ENCODE measurements around the gene METTL9.
A peak's percentile ranks its signal among the peaks of the same experiment; 100 is the strongest.
"Not testable (repeated sequence)": the region's sequence is repeated elsewhere in the genome, so short reads cannot be mapped to it uniquely, and the experiment has no call there.

Gene METTL9

DNA sequence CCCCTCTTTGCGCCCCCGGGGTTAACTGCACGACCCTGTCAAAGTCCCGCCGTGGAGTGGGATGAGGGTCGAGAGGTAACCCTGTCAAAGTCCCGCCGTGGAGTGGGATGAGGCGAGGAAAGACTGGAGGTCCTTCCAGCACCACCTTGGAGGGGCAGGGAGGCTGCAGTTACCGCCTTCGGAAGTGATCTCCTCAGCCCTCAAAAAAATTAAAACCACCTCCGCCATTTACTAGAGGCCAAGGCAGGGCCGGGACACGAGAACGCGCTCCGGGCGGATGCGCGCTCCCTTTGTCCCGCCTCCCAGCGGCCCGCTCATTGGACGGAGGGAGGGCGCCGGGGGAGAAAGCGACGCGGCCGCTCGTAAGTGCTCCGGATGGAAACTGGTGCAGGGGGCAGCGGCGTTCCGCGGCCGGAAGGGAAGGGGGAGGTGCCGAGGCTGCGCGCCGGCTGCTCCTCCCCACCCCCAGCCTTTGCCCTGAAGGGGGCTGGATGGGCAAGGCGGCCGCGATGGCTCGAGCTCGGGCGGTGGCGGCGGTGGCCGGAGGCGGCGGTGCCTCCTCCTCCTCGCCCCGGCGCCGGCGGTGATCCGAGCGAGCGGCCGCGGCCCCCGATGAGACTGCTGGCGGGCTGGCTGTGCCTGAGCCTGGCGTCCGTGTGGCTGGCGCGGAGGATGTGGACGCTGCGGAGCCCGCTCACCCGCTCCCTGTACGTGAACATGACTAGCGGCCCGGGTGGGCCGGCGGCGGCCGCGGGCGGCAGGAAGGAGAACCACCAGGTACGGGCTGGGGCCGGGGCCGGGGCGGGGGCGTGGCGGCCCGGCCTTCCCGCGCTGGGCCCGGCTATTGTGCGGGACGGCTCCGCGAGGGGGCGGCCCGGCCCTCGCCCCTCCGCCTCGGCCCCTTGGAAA is at the start of gene METTL9:
TSS of gene METTL9 (plus strand) at position 456 of the 909 bp plus-strand sequence. CDS start at position 613, 157 bp downstream.
- DNase-seq, result peak; percentile 96

- not testable (repeated sequence) for DNase-seq
Observed at GRCh38 chr16:21549975-21550374, 49.4 kb upstream of the METTL9 start.

DNA sequence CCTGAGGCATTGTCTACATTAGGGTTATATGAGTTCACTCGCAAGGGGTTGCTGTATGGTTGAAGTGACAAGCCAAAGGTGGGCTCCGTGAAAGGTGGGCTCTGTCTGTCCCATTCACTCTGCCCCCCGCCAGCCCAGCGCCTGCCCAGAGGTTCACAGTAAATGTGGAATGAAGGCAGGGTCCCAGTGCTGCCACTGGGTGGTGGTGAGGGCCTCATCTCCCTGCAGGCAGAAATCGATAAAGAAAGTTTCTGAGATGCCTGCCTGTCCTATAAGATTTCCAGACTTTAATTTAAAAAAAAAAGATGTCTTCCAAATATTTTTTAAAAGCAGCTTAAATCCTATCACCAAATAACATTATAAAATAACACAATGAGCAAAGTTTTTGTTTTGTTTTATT is 48.9 kb upstream of the METTL9 start:
- DNase-seq, result not testable (repeated sequence)

GRCh38 chr16:21551076-21551475 is 48.3 kb upstream of the METTL9 start:
- not testable (repeated sequence) for DNase-seq

DNA sequence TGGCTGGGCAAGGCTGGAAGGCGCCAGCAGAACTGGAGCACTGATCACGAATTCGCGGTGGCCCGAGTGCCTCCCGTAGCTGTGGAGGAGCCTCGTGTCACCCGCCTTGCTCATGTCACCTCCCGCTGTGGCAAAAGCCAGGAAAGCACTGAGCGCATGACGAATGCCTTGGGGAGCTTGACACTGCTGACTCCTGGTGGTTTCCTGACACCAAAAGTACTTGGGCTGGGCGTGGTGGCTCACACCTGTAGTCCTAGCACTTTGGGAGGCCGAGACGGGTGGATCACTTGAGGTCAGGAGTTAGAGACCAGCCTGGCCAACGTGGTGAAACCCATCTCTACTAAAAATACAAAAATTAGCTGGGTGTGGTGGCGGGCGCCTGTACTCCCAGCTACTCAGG is 47.8 kb upstream of the METTL9 start:
- DNase-seq, result not testable (repeated sequence)

GRCh38 chr16:21553481-21554296 is 45.7 kb upstream of the METTL9 start:
- not testable (repeated sequence) for DNase-seq

- DNase-seq, result peak; percentile 99
Observed at GRCh38 chr16:21554795-21555585, 44.4 kb upstream of the METTL9 start.

DNA sequence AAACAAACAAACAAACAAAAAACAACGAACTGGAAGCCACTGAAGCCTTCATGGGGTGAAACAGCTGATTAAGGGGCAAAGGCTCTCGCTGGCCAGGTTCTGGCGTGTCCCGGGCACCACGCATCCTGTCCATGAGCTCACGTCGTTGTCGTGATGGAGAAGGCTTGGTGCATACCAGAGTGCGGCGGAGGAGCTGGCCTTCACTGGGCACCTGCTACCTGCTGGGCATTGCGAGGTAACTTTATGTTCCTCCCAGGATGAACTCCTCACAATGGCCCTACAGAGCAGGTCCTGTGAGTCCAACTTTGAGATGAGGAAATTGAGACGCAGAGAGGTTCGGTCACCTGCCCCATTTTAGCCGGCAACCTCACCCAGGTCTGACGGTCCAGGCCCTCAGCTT is 43.8 kb upstream of the METTL9 start:
- not testable (repeated sequence) for DNase-seq

- not testable (repeated sequence) for DNase-seq
Observed at GRCh38 chr16:21556026-21556595, 43.3 kb upstream of the METTL9 start.

DNA sequence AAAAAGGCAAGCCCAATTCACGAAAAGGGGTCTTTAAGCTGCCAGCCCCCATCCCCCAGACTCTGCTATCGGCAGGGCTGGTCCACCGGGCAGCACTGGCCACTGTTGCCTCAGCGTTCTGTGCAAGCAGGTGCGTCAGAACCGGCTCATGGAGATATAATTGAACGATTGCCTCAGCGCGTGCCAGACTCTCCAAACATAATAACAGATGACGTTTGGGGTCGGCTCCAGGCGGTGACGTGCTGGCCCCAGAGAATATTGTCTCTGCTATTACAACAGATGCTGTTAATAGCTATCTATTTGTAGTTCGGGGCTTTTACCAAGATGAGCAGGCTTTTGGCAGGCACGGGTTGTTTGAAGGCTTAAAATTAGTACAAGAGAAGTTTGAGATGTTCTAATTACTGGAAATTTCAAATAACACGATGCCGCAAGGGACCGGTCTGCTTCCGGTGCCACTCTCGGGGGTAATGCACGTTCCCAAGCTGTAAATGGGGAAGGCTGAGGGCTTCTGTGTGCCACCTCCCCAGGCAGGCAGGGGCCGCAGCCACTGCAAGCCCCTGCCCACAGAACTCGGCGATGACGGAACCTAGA is 42.6 kb upstream of the METTL9 start:
- DNase-seq, result not testable (repeated sequence)

DNA sequence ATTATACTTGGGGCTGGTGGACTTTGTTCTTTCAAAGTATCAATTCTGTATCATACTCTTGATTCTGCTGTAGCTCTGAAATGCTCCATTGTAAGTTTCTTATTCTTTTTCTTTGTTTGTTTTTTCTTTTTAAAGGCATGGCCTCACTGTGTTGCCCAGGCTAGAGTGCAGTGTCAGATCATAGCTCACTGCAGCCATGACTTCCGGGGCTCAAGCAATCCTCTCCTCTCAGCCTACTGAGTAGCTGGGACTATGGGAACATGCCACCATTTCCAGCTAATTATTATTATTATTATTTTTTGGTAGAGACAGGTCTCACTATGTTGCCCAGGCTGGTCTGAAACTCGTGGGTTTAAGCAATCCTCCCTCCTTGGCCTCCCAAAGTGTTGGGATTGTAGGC is 38.9 kb upstream of the METTL9 start:
- no peak for DNase-seq

DNA sequence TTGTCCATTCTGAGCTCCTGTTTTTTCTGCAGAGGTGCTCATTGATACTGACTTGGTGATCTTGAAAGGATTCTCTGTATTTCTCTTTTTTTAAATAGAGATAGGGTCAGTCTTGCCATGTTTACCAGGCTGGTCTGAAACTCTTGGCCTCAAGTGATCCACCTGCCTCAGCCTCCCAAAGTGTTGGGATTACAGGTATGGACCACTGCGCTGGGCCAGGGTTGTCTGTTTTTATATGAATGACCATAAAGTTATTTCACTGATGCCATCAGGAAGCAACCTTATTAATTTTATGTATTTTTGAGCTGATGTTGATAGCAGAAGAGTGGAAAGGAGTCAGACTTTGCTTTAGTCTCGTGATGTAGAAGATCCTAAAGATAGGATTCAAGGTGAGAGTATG is 35.7 kb upstream of the METTL9 start:
- DNase-seq, result no peak

- DNase-seq, result not testable (repeated sequence)
Observed at GRCh38 chr16:21564367-21564766, 35.0 kb upstream of the METTL9 start.

DNA sequence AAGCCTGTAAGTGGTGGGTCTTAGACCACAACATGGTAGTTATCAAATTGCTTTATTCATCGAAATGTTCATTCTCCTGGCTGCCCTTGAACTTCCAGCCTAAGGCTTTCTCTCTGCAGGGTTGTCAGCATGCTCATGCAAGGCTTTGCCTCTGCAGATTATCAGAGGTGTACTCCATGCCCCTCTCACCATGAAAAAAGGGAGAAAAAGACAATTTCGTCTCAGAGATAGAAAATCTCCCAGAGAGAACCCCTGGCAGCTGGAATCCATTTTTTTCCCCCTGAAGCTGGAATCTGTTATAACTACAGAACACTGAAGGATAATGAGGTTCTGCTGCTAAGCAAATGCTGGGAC is 33.9 kb upstream of the METTL9 start:
- DNase-seq, result no peak

- peak; percentile 55 for DNase-seq
Observed at GRCh38 chr16:21565861-21566669, 33.3 kb upstream of the METTL9 start.

DNA sequence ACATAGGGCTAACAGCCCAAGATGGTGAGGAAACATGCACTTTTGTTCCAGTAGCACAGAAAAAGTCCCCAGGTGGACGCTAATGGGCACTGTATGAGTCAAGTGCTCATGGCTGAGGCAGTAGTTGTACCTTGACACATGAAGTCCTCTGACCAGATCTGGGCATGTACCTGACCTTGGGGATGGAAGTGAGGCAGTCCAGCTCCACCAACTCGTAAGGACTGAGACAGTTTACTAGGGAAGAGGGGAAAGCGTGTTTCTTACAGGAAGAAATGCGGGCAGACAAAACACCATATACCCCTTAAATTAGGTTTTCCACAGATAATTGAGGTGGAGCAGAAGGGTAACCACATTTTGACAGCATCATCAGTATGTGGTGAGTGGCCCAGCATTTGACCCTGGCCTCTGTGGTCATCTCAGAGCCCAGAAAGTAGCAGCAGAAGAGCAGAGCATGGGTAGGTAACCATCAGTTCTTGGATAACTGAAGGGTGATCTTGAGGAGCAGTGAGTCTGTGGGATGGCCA is 32.4 kb upstream of the METTL9 start:
- peak; percentile 57 for DNase-seq

DNA sequence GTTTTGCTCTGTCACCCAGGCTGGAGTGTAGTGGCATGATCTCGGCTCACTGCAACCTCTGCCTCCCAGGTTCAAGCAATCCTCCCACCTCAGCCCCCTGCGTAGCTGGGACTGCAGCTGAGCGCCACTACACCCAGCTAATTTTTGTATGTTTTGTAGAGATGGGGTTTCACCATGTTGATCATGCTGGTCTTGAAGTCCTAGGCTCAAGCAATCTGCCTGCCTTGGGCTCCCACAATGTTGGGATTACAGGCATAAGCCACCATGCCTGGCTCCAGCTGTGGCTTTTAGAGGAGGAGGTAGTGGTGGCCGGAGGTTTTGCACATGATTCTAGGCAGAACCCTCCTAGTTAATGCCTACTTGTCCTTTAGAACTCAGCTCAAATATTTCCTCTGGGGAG is 31.9 kb upstream of the METTL9 start:
- DNase-seq, result peak; percentile 56

GRCh38 chr16:21568502-21569189 is 30.7 kb upstream of the METTL9 start:
- DNase-seq, result peak; percentile 50

DNA sequence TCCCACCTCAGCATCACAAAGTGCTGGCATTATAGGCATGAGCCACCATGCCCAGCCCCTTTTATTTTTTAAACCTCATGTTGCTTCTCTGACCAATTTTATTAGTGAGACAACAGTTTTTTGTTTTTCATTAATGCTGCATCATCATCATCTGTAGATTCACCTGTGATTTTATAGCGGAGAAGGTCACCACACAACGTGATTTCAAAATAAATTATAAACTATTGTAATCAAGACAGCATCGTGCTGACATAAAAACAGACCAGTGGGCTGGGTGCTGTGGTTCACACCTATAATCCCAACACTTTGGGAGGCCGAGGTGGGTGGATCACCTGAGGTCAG is 28.7 kb upstream of the METTL9 start:
- DNase-seq, result no peak

DNA sequence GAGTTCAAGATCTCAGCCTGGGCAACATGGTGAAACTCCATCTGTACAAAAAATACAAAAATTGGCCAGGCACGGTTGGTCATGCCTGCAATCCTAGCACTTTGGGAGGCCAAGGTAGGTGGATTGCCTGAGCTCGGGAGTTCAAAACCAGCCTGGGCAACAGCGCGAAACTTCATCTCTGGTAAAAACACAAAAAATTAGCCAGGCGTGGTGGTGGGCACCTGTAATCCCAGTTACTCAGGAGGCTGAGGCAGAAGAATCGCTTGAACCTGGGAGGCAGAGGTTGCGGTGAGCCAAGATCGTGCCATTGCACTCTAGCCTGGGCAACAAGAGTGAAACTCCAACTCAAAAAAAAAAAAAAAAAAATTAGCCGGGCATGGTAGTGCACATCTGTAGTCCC is 25.9 kb upstream of the METTL9 start:
- not testable (repeated sequence) for DNase-seq

- no peak for DNase-seq
Observed at GRCh38 chr16:21574372-21574771, 25.0 kb upstream of the METTL9 start.
